Omental fat pad (tissue), 4 donors: ENCODE measurements around the gene CLDN24. TPM values are rescaled to one million over a fixed set of nuclear protein-coding genes. Genes with fewer than 3 reads are reported as not detected.
"Not testable (repeated sequence)": the region's sequence is repeated elsewhere in the genome, so short reads cannot be mapped to it uniquely, and the experiment has no call there.

ENCODE experiments used
- ATAC-seq: fragments of 150-250 bp; one replicate; pipeline ENCODE4 v1.9.1; 2016; ENCODE audit warnings: mild to moderate bottlenecking, moderate library complexity; ENCODE audit not compliant: low FRiP score
- DNase-seq: peaks from one replicate; pipeline ENCODE4 v3.0.0-alpha.2; 2019; ENCODE audit warnings: low spot score
- total RNA-seq, 4 donors: library from RNA; depleted of rRNA; stranded (reverse); fragments of >200 nt; gene quantifications; one replicate each; pipeline ENCODE4 v1.1.0, GENCODE V29; 2016
- TF ChIP-seq, protein P1 (sequence below), 3 donors: fragments of 450-650 bp; IDR thresholded peaks; one replicate each; pipeline ENCODE4 v1.5.1; 2016 to 2017; ENCODE audit warnings: antibody characterized with exemption in 3 of 3, mild to moderate bottlenecking in 3 of 3, moderate library complexity in 2 of 3

CLDN24 gene
- total RNA-seq, 4 donors from 2014 or later, result not detected

DNA sequence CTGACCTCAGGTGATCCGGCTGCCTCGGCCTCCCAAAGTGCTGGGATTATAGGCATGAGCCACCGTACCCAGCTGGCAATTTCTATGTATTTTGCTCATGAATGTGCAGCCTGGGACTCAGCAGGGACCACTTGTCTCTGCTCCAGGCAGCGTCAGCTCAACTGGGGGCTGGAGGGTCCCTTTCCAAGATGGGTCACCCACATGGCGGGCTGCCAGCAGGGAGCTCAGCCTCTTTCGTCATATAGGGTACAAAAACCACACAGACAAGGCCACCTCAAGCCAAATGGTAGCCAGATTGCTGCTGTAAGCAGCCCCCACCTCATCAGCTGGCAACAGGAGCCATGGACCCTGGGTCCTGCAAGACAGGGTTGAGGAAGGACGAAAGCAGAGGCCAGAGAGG lies 2.4 kb upstream of the CLDN24 start:
- TF ChIP-seq, protein P1, sequence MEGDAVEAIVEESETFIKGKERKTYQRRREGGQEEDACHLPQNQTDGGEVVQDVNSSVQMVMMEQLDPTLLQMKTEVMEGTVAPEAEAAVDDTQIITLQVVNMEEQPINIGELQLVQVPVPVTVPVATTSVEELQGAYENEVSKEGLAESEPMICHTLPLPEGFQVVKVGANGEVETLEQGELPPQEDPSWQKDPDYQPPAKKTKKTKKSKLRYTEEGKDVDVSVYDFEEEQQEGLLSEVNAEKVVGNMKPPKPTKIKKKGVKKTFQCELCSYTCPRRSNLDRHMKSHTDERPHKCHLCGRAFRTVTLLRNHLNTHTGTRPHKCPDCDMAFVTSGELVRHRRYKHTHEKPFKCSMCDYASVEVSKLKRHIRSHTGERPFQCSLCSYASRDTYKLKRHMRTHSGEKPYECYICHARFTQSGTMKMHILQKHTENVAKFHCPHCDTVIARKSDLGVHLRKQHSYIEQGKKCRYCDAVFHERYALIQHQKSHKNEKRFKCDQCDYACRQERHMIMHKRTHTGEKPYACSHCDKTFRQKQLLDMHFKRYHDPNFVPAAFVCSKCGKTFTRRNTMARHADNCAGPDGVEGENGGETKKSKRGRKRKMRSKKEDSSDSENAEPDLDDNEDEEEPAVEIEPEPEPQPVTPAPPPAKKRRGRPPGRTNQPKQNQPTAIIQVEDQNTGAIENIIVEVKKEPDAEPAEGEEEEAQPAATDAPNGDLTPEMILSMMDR (IDR thresholded peaks at IDR 0.05), result no peak
- ATAC-seq (no peak), DNase-seq (no peak)

DNA sequence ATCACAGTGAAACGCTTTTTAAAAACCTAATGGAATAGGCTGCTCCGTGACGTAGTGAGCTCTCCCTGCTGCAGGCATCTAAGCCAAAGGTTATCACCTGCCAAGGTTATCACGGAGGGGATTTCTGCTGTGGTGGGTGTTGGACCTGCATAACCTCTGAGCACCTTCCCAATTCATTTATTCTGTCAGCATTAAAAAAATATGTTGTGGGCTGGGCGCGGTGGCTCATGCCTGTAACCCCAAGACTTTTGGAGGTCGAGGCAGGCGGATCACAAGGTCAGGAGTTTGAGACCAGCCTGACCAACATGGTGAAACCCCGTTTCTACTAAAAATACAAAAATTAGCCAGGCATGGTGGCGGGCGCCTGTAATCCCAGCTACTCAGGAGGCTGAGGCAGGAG lies 1.8 kb upstream of the CLDN24 start:
- not testable (repeated sequence) for DNase-seq, ATAC-seq

DNA sequence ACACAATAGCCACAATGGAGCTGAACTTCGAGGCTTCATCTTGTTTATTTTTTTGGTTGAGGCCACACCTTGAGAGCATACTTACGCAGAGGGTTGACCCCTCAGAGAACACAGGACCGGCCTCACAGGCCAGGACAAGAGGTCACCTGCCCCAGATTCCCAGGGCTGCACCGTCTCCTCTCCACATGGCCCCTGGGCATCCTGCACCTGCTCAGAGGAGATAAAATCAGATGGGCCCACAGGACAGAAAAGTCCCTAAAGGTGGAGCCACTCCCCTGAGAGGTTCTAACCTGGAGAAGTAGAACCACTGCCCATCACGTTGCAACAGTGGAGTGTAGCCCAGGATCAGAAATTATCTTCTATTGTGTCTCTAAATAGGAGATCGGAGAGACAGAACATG lies 1.1 kb upstream of the CLDN24 start:
- ATAC-seq (no peak), DNase-seq (no peak)
- TF ChIP-seq, protein P1 (IDR thresholded peaks at IDR 0.05), result no peak

DNA sequence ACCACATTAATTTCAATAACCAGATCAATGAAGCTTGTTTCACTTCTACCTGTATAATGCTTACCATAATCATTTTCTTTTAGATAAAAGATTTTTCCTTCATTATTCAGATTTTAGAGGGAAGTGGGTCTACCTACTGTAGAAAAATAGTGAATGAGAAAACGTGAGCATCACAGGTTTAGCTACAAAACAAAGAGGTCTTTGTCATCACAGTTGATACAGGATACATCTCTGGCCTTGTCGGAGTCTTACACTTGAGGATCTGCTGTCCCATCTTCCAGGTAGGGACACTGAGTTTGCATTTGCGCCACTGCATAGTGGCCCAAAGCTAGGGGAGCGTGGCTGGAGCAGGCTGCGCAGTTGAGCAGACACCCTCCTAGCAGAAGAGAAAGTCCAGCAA lies 710 bp downstream of the CLDN24 start:
- TF ChIP-seq, protein P1 (IDR thresholded peaks at IDR 0.05), result no peak
- ATAC-seq (no peak), DNase-seq (no peak)

DNA sequence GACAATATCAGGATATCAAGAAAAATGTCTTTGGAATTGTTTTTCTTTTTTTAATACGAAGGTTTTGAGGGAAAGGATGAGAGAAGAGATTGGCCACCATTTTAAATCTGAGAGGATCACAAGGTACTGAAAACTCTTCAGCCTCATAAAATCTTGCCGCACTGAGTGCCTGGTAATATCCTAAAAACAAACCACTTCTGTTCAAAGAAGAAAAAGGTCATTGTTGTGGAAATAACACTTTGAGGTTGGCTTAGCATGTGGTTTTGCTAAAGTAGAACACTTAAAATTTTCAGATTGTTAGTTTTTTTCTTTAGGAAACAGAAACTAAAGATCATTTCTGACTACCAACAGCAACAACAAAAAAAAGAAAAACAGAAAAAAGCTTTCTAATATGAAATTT lies 1.1 kb downstream of the CLDN24 start:
- no peak for ATAC-seq
- DNase-seq, result no peak
- TF ChIP-seq, protein P1 (IDR thresholded peaks at IDR 0.05), result no peak

DNA sequence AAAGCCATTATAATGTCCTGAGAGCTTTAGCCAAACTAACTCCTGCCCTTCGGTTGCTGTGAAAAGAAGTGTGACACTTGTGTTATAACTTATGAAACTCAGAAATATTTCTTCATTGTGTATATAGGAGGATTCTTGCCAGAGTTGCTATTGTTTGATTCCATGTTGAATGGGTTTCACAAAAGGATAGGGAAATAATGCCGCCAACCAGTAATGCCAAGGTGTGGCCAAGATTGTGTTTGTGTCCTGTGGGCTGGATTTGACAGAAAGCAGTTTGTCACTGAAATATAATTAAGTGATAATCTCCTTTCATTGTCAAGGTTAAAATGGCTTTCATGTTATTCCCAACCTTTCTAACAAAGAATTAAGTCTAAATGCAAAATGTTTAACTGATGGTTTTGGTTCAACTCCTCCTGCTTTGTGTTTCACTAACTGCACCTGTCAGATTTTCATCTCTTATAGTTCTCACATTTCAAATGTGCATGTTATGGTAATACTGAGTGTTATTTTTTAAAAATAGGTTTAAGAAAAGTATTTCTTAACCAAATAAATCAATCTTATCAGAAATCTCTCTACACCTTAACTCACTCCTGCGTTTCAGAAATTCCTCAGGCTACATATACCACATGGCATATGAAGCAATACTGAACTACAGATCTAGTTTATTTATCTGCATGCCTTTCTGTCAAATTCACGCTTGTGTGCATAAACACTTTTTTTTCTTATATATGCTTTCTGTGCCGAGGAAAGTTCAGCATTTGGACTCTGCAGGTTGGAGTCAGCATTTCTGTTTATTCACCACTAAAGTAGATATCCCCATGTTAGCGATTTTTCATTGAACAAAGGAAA lies 1.8 kb downstream of the CLDN24 start, which contains the start of gene CLDN22:
CLDN22 (minus strand) TSS at position 66 of the 849 bp plus-strand sequence; CDS start at position 8, 58 bp downstream.
- no peak for DNase-seq
- TF ChIP-seq, protein P1 (IDR thresholded peaks at IDR 0.05), result no peak
- no peak for ATAC-seq

DNA sequence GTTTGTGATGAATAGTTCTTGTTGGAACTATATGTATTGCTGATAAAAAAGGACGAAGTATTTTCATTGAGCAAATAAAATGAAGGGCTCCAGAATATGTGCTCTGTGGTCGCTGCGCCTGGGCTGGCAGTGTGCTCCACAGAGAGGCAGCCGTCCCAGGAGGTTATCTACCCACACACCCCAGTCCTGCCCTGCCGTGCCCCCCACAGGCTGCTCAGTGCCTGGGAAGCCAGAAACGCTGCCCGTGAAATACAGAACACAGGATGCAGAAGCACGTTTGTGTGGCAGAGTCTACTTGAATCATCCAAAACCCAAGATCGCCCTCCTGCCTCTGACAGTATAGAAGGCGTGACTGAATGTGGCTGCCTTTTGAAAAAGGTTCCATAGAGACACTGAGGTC lies 3.6 kb downstream of the CLDN24 start:
- no peak for ATAC-seq
- TF ChIP-seq, protein P1 (IDR thresholded peaks at IDR 0.05), result no peak
- no peak for DNase-seq
